HUDEP-2 (cell line): ENCODE data around the gene SMIM3.
"Not testable (repeated sequence)": the region's sequence is repeated elsewhere in the genome, so short reads cannot be mapped to it uniquely, and the experiment has no call there.

Source experiments
- DNase-seq, 76 experiments: peaks; one replicate each; lab custom pipeline; 2025; ENCODE audit not compliant: unreplicated experiment in 76 of 76; lab: John Stamatoyannopoulos, UW

Gene SMIM3

DNA sequence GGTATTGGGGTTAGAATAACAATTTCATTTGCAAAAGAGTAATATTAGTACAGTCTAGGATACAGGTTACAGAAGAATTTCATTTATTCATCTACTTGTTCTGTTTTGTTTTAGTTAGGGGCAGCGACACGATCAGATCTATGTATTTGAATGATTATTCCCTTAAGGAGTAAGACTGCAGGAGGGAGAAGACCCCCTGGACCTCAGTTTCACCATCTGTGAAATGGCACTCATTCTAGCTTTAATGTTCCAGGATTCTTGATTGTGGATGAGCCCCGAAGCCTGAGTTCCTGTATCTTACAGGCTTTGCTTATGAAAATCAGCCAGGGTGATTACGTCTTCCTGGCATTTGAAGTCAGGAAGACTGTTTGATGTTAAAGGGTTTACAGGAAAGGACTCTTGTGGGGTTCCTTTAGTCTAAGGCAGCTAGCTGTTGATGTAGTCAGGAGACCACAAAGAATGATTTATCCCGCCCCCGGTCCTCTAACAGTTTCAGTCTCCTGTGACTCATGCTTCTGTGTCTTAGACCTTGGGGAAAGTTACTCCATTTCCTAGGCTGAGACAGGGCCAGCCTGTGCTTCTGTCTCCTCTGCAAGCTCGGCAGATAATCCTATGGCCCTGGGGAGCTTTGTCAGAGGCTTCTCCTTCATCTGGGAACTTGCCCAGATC, 11.5 kb downstream of the SMIM3 start:
- peak in 1 of 76 experiments; percentile 8 for DNase-seq

DNA sequence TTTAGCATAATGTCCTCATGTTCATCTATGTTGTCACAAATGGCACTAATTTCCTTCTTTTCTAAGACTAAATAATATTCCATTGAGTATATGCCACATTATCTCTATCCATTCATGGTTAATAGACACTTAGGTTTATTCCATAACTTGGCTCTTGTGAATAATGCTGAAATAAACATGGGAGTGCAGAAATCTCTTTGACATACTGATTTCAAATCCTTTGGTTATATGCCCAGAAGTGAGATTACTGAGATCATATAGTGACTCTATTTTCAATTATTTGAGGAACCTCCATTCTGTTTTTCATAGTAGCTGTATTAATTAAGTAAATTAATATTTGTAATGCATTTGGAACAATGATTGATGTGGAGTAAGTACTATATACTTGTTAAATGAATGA, 13.0 kb downstream of the SMIM3 start:
- DNase-seq: no peak

DNA sequence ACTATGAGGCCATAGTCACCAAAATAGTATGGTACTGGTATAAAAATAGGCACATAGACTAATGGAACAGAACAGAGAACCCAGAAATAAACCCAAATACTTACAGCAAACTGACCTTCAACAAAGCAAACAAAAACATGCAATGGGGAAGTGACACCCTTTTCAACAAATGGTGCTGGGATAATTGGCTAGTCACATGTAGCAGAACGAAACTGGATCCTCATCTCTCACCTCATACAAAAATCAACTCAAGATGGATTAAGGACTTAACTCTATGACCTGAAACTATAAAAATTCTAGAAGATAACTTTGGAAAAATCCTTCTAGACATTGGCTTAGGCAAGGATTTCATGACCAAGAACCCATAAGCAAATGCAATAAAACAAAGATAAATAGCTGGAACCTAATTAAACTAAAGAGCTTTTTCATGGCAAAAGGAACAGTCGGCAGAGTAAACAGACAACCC, 14.9 kb downstream of the SMIM3 start:
- DNase-seq: not testable (repeated sequence)

DNA sequence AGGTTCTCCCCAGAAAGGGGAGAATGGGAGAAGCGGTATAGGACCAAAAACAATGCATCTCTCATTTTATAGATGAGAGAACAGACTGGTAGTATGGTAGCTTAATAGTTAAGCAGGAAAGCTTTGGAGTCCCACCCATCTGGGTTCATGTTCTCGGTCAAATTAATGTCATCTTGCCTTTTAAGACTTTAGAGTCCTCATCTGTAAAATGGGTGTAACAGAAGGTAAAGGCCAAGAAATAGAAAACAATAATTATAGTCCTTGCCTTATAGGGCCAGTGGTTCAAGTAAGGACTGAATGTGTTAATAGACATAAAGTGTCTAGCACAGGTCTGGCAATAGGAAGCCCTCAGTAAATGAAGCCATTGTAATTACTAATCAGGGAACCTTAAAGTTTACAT, 16.4 kb downstream of the SMIM3 start:
- no peak for DNase-seq

GRCh38 chr5:150797384-150797783, 18.8 kb downstream of the SMIM3 start:
- DNase-seq: no peak

DNA sequence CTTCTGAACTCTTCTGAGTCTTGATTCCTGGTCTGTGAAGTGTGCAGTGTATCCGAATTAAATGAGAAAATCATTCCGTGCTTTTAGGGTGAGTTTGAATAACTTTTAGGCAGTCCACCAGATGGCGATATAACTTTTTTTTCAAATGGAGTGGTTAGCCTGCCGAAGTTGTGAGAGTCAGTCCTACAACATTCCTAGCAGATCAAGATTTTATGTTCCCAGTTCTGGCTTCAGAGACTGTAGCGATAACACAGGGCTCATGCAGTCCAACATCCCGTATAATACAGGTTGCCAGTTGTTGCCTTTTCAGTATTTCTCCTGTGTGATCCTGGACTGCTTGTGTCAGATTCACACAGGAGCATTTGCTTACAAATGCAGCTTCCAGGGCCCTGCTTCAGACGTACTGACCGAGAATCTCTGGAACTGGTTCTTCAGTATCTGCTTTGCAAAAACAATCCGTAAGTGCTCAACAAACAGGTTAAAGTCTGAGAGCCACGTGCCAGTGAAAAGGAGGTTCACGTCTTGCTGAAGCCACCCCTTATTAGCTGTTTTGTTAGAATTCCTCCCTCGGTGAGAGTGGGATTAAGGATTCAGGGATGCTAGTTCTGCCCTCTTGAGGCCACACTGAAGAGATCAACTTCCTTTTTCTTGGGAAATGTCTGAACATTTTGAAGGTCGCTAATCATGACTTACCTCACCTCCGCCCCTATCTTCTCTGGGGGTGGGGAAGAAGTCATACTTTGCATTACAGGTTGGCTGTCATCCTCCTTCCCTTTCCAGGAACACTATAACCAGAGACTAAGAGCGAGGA, 22.8 kb downstream of the SMIM3 start:
- peak in 13 of 76 experiments; percentile 1 to 36 (median 13) for DNase-seq

- DNase-seq: no peak
Observed at GRCh38 chr5:150804388-150804787, 25.8 kb downstream of the SMIM3 start.

- no peak for DNase-seq
Observed at GRCh38 chr5:150809363-150809762, 30.8 kb downstream of the SMIM3 start.

- no peak for DNase-seq
Observed at GRCh38 chr5:150815010-150815409, 36.5 kb downstream of the SMIM3 start.

DNA sequence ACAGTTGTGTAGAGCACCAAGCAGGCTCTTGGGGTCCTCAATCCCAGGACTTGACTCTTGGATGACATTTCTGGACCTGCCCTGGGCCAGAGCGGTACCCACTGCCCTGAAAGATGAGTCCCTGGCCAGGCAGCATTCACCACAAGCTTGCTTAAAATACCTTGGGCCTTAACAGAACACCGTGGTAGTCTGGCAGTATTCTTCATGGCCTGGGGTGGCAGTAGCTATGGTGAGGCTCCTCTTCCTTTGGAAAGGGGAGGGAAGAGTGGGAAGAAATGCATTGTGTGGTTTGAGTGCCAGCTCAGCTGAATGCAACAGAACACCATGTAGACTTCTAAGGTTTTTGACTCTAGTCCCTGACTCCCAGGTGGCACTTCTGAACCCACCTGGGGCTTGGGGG, 38.4 kb downstream of the SMIM3 start:
- no peak for DNase-seq

DNA sequence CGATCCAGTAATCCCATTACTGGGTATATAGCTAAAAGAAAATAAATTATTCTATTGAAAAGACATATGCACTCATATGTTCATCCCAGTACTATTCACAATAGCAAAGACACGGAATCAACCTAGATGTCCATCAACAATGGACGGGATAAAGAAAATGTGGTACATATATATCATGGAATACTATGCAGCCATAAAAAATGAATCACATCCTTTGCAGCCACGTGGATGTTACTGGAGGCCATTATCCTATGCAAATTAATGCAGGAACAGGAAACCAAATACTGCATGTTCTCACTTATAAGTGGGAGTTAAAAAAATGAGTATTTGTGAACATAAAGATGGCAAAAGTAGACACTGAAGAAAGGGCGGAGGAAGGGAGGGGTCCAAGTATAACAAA, 51.2 kb downstream of the SMIM3 start:
- DNase-seq: no peak

- DNase-seq: not testable (repeated sequence)
Observed at GRCh38 chr5:150831821-150832220, 53.3 kb downstream of the SMIM3 start.

DNA sequence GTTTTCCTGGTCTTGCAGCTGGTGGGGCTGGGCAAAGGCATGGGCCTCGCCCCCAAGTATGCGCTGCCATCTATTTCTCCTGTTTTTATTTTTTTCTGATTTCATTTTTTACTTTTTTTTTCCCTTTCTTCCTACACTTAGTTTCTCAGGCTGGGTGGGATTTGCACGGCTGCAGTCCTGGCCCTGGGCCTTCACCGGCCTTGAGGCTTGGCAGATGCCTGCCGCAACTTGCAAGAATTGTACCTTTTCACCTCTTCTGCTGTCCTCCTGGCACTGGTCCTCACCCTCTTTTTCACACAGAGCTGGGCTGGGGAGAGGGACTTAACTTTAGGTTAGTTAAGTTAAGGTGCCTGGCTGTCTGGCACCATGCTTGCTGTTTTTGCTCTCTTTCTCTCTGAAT, 57.5 kb downstream of the SMIM3 start:
- DNase-seq: no peak

GRCh38 chr5:150836703-150837102, 58.1 kb downstream of the SMIM3 start:
- no peak for DNase-seq

GRCh38 chr5:150845185-150845859, 66.8 kb downstream of the SMIM3 start:
- not testable (repeated sequence) for DNase-seq

- not testable (repeated sequence) for DNase-seq
Observed at GRCh38 chr5:150846308-150846653, 67.7 kb downstream of the SMIM3 start, which contains the start of gene IRGM. IRGM (plus strand) TSS chr5:150846521; CDS start chr5:150848124, 1,603 bp downstream.
